ENCODE data around the gene CLIC3.

CLIC3 gene

GRCh38 chr9:137025517-137025966 is 29.2 kb upstream of the CLIC3 start:
- TF ChIP-seq SUZ12 (IDR thresholded peaks at IDR 0.05; ENCODE audit: extremely low read depth, insufficient read depth, insufficient read length) (no peak), YY1 (IDR thresholded peaks at IDR 0.05; ENCODE audit: insufficient read depth, insufficient read length) (no peak), ZNF274 (IDR thresholded peaks at IDR 0.05; ENCODE audit: low read depth, low read length) (no peak)
- no peak for DNase-seq (ENCODE audit: low read depth, low spot score)
- H3K9me3 ChIP-seq (ENCODE audit: insufficient read depth, low read length) = no peaks in the 10 kb centered on the region
- peaks cover 34% of the 10 kb centered on the region for H3K27me3 ChIP-seq (ENCODE audit: insufficient read depth, insufficient read length)
- no peaks in the 10 kb centered on the region for H3K36me3 ChIP-seq (ENCODE audit: insufficient read depth, insufficient read length, low read length)
- no peak overlapping the region for H3K4me3 ChIP-seq (ENCODE audit: insufficient read length, low read depth)
- H3K9ac ChIP-seq (ENCODE audit: insufficient read length, low read depth) = peak overlapping the region; percentile 32
- peaks cover 50% of the 10 kb centered on the region for H3K4me1 ChIP-seq (ENCODE audit: insufficient read depth, insufficient read length)

- no peak overlapping the region for H3K4me3 ChIP-seq (ENCODE audit: insufficient read length, low read depth)
- H3K36me3 ChIP-seq (ENCODE audit: insufficient read depth, insufficient read length, low read length) = no peaks in the 10 kb centered on the region
- DNase-seq (ENCODE audit: low read depth, low spot score) = no peak
- peaks cover 24% of the 10 kb centered on the region for H3K27me3 ChIP-seq (ENCODE audit: insufficient read depth, insufficient read length)
- TF ChIP-seq YY1 (IDR thresholded peaks at IDR 0.05; ENCODE audit: insufficient read depth, insufficient read length) (no peak), ZNF274 (IDR thresholded peaks at IDR 0.05; ENCODE audit: low read depth, low read length) (no peak), SUZ12 (IDR thresholded peaks at IDR 0.05; ENCODE audit: extremely low read depth, insufficient read depth, insufficient read length) (no peak)
- H3K9me3 ChIP-seq (ENCODE audit: insufficient read depth, low read length) = no peaks in the 10 kb centered on the region
- peaks cover 42% of the 10 kb centered on the region for H3K4me1 ChIP-seq (ENCODE audit: insufficient read depth, insufficient read length)
- peak overlapping the region; percentile 45 for H3K9ac ChIP-seq (ENCODE audit: insufficient read length, low read depth)
Measured at GRCh38 chr9:137023583-137023991, 27.2 kb upstream of the CLIC3 start.

GRCh38 chr9:137023157-137023556 is 26.8 kb upstream of the CLIC3 start:
- no peak for TF ChIP-seq SUZ12 (IDR thresholded peaks at IDR 0.05; ENCODE audit: extremely low read depth, insufficient read depth, insufficient read length)
- TF ChIP-seq YY1 (IDR thresholded peaks at IDR 0.05; ENCODE audit: insufficient read depth, insufficient read length) = no peak
- TF ChIP-seq ZNF274 (IDR thresholded peaks at IDR 0.05; ENCODE audit: low read depth, low read length) = no peak
- H3K4me3 ChIP-seq (ENCODE audit: insufficient read length, low read depth) = no peak overlapping the region
- peaks cover 39% of the 10 kb centered on the region for H3K4me1 ChIP-seq (ENCODE audit: insufficient read depth, insufficient read length)
- peak overlapping the region; percentile 45 for H3K9ac ChIP-seq (ENCODE audit: insufficient read length, low read depth)
- H3K9me3 ChIP-seq (ENCODE audit: insufficient read depth, low read length) = no peaks in the 10 kb centered on the region
- DNase-seq (ENCODE audit: low read depth, low spot score) = no peak
- H3K36me3 ChIP-seq (ENCODE audit: insufficient read depth, insufficient read length, low read length) = no peaks in the 10 kb centered on the region
- H3K27me3 ChIP-seq (ENCODE audit: insufficient read depth, insufficient read length) = peaks cover 21% of the 10 kb centered on the region

- Histone ChIP-seq H3K36me3 (ENCODE audit: insufficient read depth, insufficient read length, low read length) (no peaks in the 10 kb centered on the region), H3K9me3 (ENCODE audit: insufficient read depth, low read length) (no peaks in the 10 kb centered on the region), H3K4me1 (ENCODE audit: insufficient read depth, insufficient read length) (peaks cover 38% of the 10 kb centered on the region), H3K27me3 (ENCODE audit: insufficient read depth, insufficient read length) (peaks cover 20% of the 10 kb centered on the region), H3K4me3 (ENCODE audit: insufficient read length, low read depth) (no peak overlapping the region), H3K9ac (ENCODE audit: insufficient read length, low read depth) (no peak overlapping the region)
- no peak for DNase-seq (ENCODE audit: low read depth, low spot score)
- TF ChIP-seq SUZ12 (IDR thresholded peaks at IDR 0.05; ENCODE audit: extremely low read depth, insufficient read depth, insufficient read length) (no peak), YY1 (IDR thresholded peaks at IDR 0.05; ENCODE audit: insufficient read depth, insufficient read length) (no peak), ZNF274 (IDR thresholded peaks at IDR 0.05; ENCODE audit: low read depth, low read length) (no peak)
Measured at GRCh38 chr9:137022662-137023008, 26.3 kb upstream of the CLIC3 start.

GRCh38 chr9:137021979-137022661 is 25.8 kb upstream of the CLIC3 start:
- Histone ChIP-seq H3K36me3 (ENCODE audit: insufficient read depth, insufficient read length, low read length) (no peaks in the 10 kb centered on the region), H3K9me3 (ENCODE audit: insufficient read depth, low read length) (no peaks in the 10 kb centered on the region), H3K9ac (ENCODE audit: insufficient read length, low read depth) (no peak overlapping the region), H3K27me3 (ENCODE audit: insufficient read depth, insufficient read length) (peaks cover 14% of the 10 kb centered on the region), H3K4me3 (ENCODE audit: insufficient read length, low read depth) (no peak overlapping the region), H3K4me1 (ENCODE audit: insufficient read depth, insufficient read length) (peaks cover 33% of the 10 kb centered on the region)
- peak; percentile 84 for DNase-seq (ENCODE audit: low read depth, low spot score)
- TF ChIP-seq SUZ12 (IDR thresholded peaks at IDR 0.05; ENCODE audit: extremely low read depth, insufficient read depth, insufficient read length) (no peak), YY1 (IDR thresholded peaks at IDR 0.05; ENCODE audit: insufficient read depth, insufficient read length) (no peak), ZNF274 (IDR thresholded peaks at IDR 0.05; ENCODE audit: low read depth, low read length) (no peak)

GRCh38 chr9:137021568-137021978 is 25.2 kb upstream of the CLIC3 start:
- peaks cover 9% of the 10 kb centered on the region for H3K27me3 ChIP-seq (ENCODE audit: insufficient read depth, insufficient read length)
- no peak overlapping the region for H3K4me3 ChIP-seq (ENCODE audit: insufficient read length, low read depth)
- no peaks in the 10 kb centered on the region for H3K9me3 ChIP-seq (ENCODE audit: insufficient read depth, low read length)
- no peak for DNase-seq (ENCODE audit: low read depth, low spot score)
- peaks cover 29% of the 10 kb centered on the region for H3K4me1 ChIP-seq (ENCODE audit: insufficient read depth, insufficient read length)
- TF ChIP-seq SUZ12 (IDR thresholded peaks at IDR 0.05; ENCODE audit: extremely low read depth, insufficient read depth, insufficient read length) (no peak), YY1 (IDR thresholded peaks at IDR 0.05; ENCODE audit: insufficient read depth, insufficient read length) (no peak), ZNF274 (IDR thresholded peaks at IDR 0.05; ENCODE audit: low read depth, low read length) (no peak)
- no peak overlapping the region for H3K9ac ChIP-seq (ENCODE audit: insufficient read length, low read depth)
- H3K36me3 ChIP-seq (ENCODE audit: insufficient read depth, insufficient read length, low read length) = peaks cover 5% of the 10 kb centered on the region

GRCh38 chr9:137020771-137021567 is 24.6 kb upstream of the CLIC3 start:
- H3K36me3 ChIP-seq (ENCODE audit: insufficient read depth, insufficient read length, low read length) = peaks cover 9% of the 10 kb centered on the region
- TF ChIP-seq ZNF274 (IDR thresholded peaks at IDR 0.05; ENCODE audit: low read depth, low read length) (no peak), YY1 (IDR thresholded peaks at IDR 0.05; ENCODE audit: insufficient read depth, insufficient read length) (no peak), SUZ12 (IDR thresholded peaks at IDR 0.05; ENCODE audit: extremely low read depth, insufficient read depth, insufficient read length) (no peak)
- peaks cover 28% of the 10 kb centered on the region for H3K4me1 ChIP-seq (ENCODE audit: insufficient read depth, insufficient read length)

More at GRCh38 chr9:137020771-137021567, 24.6 kb upstream of the CLIC3 start:
- H3K9ac ChIP-seq (ENCODE audit: insufficient read length, low read depth) = no peak overlapping the region
- no peak for DNase-seq (ENCODE audit: low read depth, low spot score)
- H3K9me3 ChIP-seq (ENCODE audit: insufficient read depth, low read length) = no peaks in the 10 kb centered on the region
- no peak overlapping the region for H3K4me3 ChIP-seq (ENCODE audit: insufficient read length, low read depth)
- peaks cover 3% of the 10 kb centered on the region for H3K27me3 ChIP-seq (ENCODE audit: insufficient read depth, insufficient read length)
